ENCODE measurements around the gene MARCHF10. TPM values are rescaled to one million over a fixed set of nuclear protein-coding genes. Genes with fewer than 3 reads are reported as not detected.

The MARCHF10 gene
- total RNA-seq, 1 experiment from 2014 or later: not detected

DNA sequence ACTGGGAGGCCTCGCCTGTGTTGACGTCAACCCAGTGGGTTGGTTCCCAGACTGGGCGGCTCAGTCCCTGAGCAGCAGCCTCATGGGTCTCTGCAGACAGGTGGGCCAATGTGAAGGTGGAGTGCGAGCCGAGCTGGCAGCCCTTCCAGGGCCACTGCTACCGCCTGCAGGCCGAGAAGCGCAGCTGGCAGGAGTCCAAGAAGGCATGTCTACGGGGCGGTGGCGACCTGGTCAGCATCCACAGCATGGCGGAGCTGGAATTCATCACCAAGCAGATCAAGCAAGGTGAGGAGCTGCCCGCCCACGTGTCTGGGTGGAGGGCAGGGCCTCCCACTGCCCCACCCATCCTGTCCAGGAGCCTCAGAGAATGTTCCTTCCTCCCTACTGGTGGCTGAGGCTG, 136.6 kb downstream of the MARCHF10 start:
- ChIA-PET CTCF (interaction anchor here (0.9 kb wide), 1 partner anchor 735 kb away, joined by 3 read pairs; no protein-coding TSS in a partner anchor), POLR2A (ENCODE audit: low non-redundant PET) (no interaction called here)
- no peak overlapping the region for H3K27ac ChIP-seq (ENCODE audit: low read depth, low read length, poor library complexity, severe bottlenecking)
- H3K36me3 ChIP-seq (ENCODE audit: insufficient read depth, low read length, poor library complexity, severe bottlenecking): no peaks in the 10 kb centered on the region
- BruUV-seq (replicated peaks): no TSS peak
- H3K27me3 ChIP-seq (replicated peaks; ENCODE audit: insufficient read depth, low read depth, low read length, poor library complexity): no peaks in the 10 kb centered on the region
- intact Hi-C loops (cut with micrococcal nuclease; ENCODE audit: unreplicated experiment): no loop called here
- H3K9me3 ChIP-seq (ENCODE audit: low read depth, low read length, poor library complexity, severe bottlenecking): no peaks in the 10 kb centered on the region
- no peak for DNase-seq (ENCODE audit: low spot score)
- no peaks in the 10 kb centered on the region for H3K4me1 ChIP-seq (ENCODE audit: insufficient read depth, low read length, poor library complexity, severe bottlenecking)
- no peak overlapping the region for H3K4me3 ChIP-seq (ENCODE audit: low read depth, low read length, poor library complexity, severe bottlenecking)
- TF ChIP-seq CTCF (conservative IDR thresholded peaks at IDR 0.05; ENCODE audit: low read depth, low read length) (no peak), EZH2 (IDR thresholded peaks at IDR 0.05; ENCODE audit: borderline replicate concordance, low read depth, low read length, poor library complexity, severe bottlenecking) (no peak)

- TF ChIP-seq CTCF (conservative IDR thresholded peaks at IDR 0.05; ENCODE audit: low read depth, low read length) (no peak), EZH2 (IDR thresholded peaks at IDR 0.05; ENCODE audit: borderline replicate concordance, low read depth, low read length, poor library complexity, severe bottlenecking) (no peak)
- no TSS peak for BruUV-seq (replicated peaks)
- Histone ChIP-seq H3K9me3 (ENCODE audit: low read depth, low read length, poor library complexity, severe bottlenecking) (no peaks in the 10 kb centered on the region), H3K4me3 (ENCODE audit: low read depth, low read length, poor library complexity, severe bottlenecking) (no peak overlapping the region), H3K36me3 (ENCODE audit: insufficient read depth, low read length, poor library complexity, severe bottlenecking) (no peaks in the 10 kb centered on the region), H3K27me3 (replicated peaks; ENCODE audit: insufficient read depth, low read depth, low read length, poor library complexity) (no peaks in the 10 kb centered on the region), H3K4me1 (ENCODE audit: insufficient read depth, low read length, poor library complexity, severe bottlenecking) (no peaks in the 10 kb centered on the region), H3K27ac (ENCODE audit: low read depth, low read length, poor library complexity, severe bottlenecking) (no peak overlapping the region)
- CTCF ChIA-PET: no interaction called here
- POLR2A ChIA-PET (ENCODE audit: low non-redundant PET): interaction anchor here (0.5 kb wide), 1 partner anchor 1835 kb away, joined by 3 read pairs; no protein-coding TSS in a partner anchor
- DNase-seq (ENCODE audit: low spot score): no peak
- intact Hi-C loops (cut with micrococcal nuclease; ENCODE audit: unreplicated experiment): no loop called here
Observed at GRCh38 chr17:62670202-62670821, 137.8 kb downstream of the MARCHF10 start.

DNA sequence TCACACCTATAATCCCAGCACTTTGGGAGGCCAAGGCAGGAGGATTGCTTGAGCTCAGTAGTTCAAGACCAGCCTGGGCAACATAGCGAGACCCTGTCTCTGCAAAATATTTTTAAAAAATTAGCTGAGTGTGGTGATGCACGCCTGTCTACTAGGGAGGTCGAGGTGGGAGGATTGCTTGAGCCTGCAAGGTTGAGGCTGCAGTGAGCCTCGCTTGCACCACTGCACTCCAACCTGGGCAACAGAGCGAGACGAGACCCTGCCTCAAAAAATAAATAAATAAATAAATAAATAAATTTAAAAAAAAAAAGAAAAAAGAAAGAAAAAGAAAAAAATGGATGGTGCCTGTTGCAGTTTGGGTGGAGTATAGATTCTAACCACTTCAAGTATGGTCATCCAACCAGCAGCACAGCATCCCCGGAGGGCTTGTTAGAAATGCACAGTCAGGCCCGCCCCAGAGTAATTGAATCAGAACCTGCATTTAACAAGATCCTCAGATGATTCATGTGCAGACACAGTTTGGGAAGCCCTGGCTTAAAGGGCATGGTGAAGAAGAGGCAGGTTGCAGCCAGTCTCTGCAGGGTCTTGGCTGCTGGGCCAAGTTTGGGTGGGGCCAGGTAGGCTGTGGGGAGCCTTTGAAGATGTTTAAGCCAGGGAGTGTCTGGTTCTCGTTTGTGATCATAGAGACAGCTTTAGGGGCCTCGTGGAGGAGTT, 139.9 kb downstream of the MARCHF10 start:
- CTCF ChIA-PET: no interaction called here
- POLR2A ChIA-PET (ENCODE audit: low non-redundant PET): no interaction called here
- peak; percentile 48 for DNase-seq (ENCODE audit: low spot score)
- Histone ChIP-seq H3K27ac (ENCODE audit: low read depth, low read length, poor library complexity, severe bottlenecking) (no peak overlapping the region), H3K27me3 (replicated peaks; ENCODE audit: insufficient read depth, low read depth, low read length, poor library complexity) (no peaks in the 10 kb centered on the region), H3K9me3 (ENCODE audit: low read depth, low read length, poor library complexity, severe bottlenecking) (no peaks in the 10 kb centered on the region), H3K4me3 (ENCODE audit: low read depth, low read length, poor library complexity, severe bottlenecking) (no peak overlapping the region), H3K36me3 (ENCODE audit: insufficient read depth, low read length, poor library complexity, severe bottlenecking) (no peaks in the 10 kb centered on the region), H3K4me1 (ENCODE audit: insufficient read depth, low read length, poor library complexity, severe bottlenecking) (peaks cover 3% of the 10 kb centered on the region)
- intact Hi-C loops (cut with micrococcal nuclease; ENCODE audit: unreplicated experiment): no loop called here
- BruUV-seq (replicated peaks): no TSS peak
- no peak for TF ChIP-seq CTCF (conservative IDR thresholded peaks at IDR 0.05; ENCODE audit: low read depth, low read length)
- TF ChIP-seq EZH2 (IDR thresholded peaks at IDR 0.05; ENCODE audit: borderline replicate concordance, low read depth, low read length, poor library complexity, severe bottlenecking): no peak
